Neural progenitor cell (in vitro differentiated cells): ENCODE data around the gene YWHAH. TPM values are rescaled to one million over a fixed set of nuclear protein-coding genes. Genes with fewer than 3 reads are reported as not detected.

Experiments used
- DNase-seq: peaks from one replicate; pipeline ENCODE4 v3.0.0-alpha.2; 2016; ENCODE audit warnings: low spot score
- H2AFZ ChIP-seq: fragments of 200-600 bp; sonication (generic); replicated peaks from 2 replicates; pipeline ENCODE4 v1.6.1; 2016; ENCODE audit warnings: antibody characterized with exemption
- H3F3A ChIP-seq: fragments of 200-600 bp; sonication (generic); 2 replicates; pipeline ENCODE4 v1.6.1; 2016; ENCODE audit warnings: antibody characterized with exemption, low read depth
- H3K27ac ChIP-seq: fragments of 200-600 bp; sonication (generic); 2 replicates; pipeline ENCODE4 v1.5.1; 2016; ENCODE audit warnings: mild to moderate bottlenecking
- H3K27me3 ChIP-seq: fragments of 200-600 bp; sonication (generic); 2 replicates; pipeline ENCODE4 v1.6.1; 2016; ENCODE audit warnings: mild to moderate bottlenecking, moderate library complexity
- H3K36me3 ChIP-seq: fragments of 200-600 bp; sonication (generic); 2 replicates; pipeline ENCODE4 v1.5.1; 2016
- H3K4me1 ChIP-seq: fragments of 200-600 bp; sonication (generic); 2 replicates; pipeline ENCODE4 v1.6.1; 2016; ENCODE audit warnings: mixed run types
- H3K4me2 ChIP-seq: fragments of 200-600 bp; sonication (generic); 2 replicates; pipeline ENCODE4 v1.6.1; 2016
- H3K4me3 ChIP-seq: fragments of 200-600 bp; sonication (generic); 2 replicates; pipeline ENCODE4 v1.5.1; 2016
- H3K79me2 ChIP-seq: fragments of 200-600 bp; sonication (generic); 2 replicates; pipeline ENCODE4 v1.6.1; 2016; ENCODE audit warnings: low read depth
- H3K9ac ChIP-seq: fragments of 200-600 bp; sonication (generic); 2 replicates; pipeline ENCODE4 v1.6.1; 2016
- H3K9me3 ChIP-seq: fragments of 200-600 bp; sonication (generic); 2 replicates; pipeline ENCODE4 v1.5.1; 2016; ENCODE audit warnings: low read depth
- H4K20me1 ChIP-seq: fragments of 200-600 bp; sonication (generic); 2 replicates; pipeline ENCODE4 v1.6.1; 2016; ENCODE audit warnings: low read depth
- H3K27ac Mint-ChIP-seq: 3 replicates; pipeline ENCODE4 v1.8.0; 2021; ENCODE audit warnings: mixed read lengths
- H3K27me3 Mint-ChIP-seq: 2 replicates; pipeline ENCODE4 v1.8.0; 2022; ENCODE audit warnings: low read depth, mild to moderate bottlenecking, inconsistent platforms, moderate library complexity, mixed read lengths; ENCODE audit not compliant: insufficient read depth
- H3K36me3 Mint-ChIP-seq: 3 replicates; pipeline ENCODE4 v1.8.0; 2021; ENCODE audit warnings: mixed read lengths
- H3K4me1 Mint-ChIP-seq: 3 replicates; pipeline ENCODE4 v1.8.0; 2021; ENCODE audit warnings: mixed read lengths
- H3K4me3 Mint-ChIP-seq: 3 replicates; pipeline ENCODE4 v1.8.0; 2021; ENCODE audit warnings: mild to moderate bottlenecking, moderate library complexity, mixed read lengths
- H3K9me3 Mint-ChIP-seq: 3 replicates; pipeline ENCODE4 v1.8.0; 2020; ENCODE audit warnings: mixed read lengths
- CTCF ChIP-seq: fragments of 200-600 bp; sonication (generic); IDR thresholded peaks from 2 replicates; pipeline ENCODE4 v1.5.1; 2017; ENCODE audit warnings: antibody characterized with exemption, mild to moderate bottlenecking
- EZH2 ChIP-seq: fragments of 200-600 bp; sonication (generic); IDR thresholded peaks from 2 replicates; pipeline ENCODE4 v1.6.1; 2017; ENCODE audit warnings: antibody characterized with exemption, mild to moderate bottlenecking, moderate library complexity
- EZH2phosphoT487 ChIP-seq: fragments of 200-600 bp; sonication (generic); IDR thresholded peaks from 2 replicates; pipeline ENCODE4 v1.6.1; 2017; ENCODE audit warnings: antibody characterized with exemption
- total RNA-seq: library from RNA; depleted of rRNA; stranded (reverse); fragments of >200 nt; gene quantifications from 2 replicates; pipeline ENCODE4 v1.2.3, GENCODE V29; 2015; ENCODE audit warnings: low replicate concordance

Gene YWHAH
- 154 and 158 TPM in 2 replicates for total RNA-seq

GRCh38 chr22:31943978-31944699, at the start of gene YWHAH:
Gene YWHAH, plus strand, starts transcription at chr22:31944535. Its CDS starts 199 bp downstream, at chr22:31944734.
- Histone ChIP-seq H3K9ac (peak within 1 kb of the TSS; percentile 90), H3K36me3 (no peaks in the 10 kb centered on the region), H3K27ac (peak within 1 kb of the TSS; percentile 97), H2AFZ (peak within 1 kb of the TSS; percentile 98), H3K9me3 (no peaks in the 10 kb centered on the region), H3K4me1 (peaks cover 16% of the 10 kb centered on the region), H4K20me1 (peaks cover 40% of the 10 kb centered on the region), H3K4me3 (peak within 1 kb of the TSS; percentile 98), H3K27me3 (no peaks in the 10 kb centered on the region), H3K79me2 (peaks cover 46% of the 10 kb centered on the region), H3K4me2 (peak within 1 kb of the TSS; percentile 89), H3F3A (peaks cover 7% of the 10 kb centered on the region)
- H3K36me3 Mint-ChIP-seq = peaks cover 12% of the 10 kb centered on the region
- no peak within 1 kb of the TSS for H3K27ac Mint-ChIP-seq
- peak within 1 kb of the TSS; percentile 85 for H3K4me3 Mint-ChIP-seq
- TF ChIP-seq EZH2phosphoT487 (no peak), EZH2 (no peak), CTCF (no peak)
- peaks cover 14% of the 10 kb centered on the region for H3K4me1 Mint-ChIP-seq
- peak; percentile 99 for DNase-seq
- H3K9me3 Mint-ChIP-seq = no peaks in the 10 kb centered on the region
- H3K27me3 Mint-ChIP-seq = peaks cover 5% of the 10 kb centered on the region

- TF ChIP-seq EZH2phosphoT487 (no peak), EZH2 (no peak), CTCF (no peak)
- no peak overlapping the region for H3K4me2 ChIP-seq
- H3K4me3 ChIP-seq = no peak overlapping the region
- H3K4me3 Mint-ChIP-seq = no peak overlapping the region
- no peaks in the 10 kb centered on the region for H4K20me1 ChIP-seq
- no peaks in the 10 kb centered on the region for H3K9me3 Mint-ChIP-seq
- H3K36me3 Mint-ChIP-seq = peaks cover 6% of the 10 kb centered on the region
- H2AFZ ChIP-seq = no peak overlapping the region
- H3K4me1 Mint-ChIP-seq = peaks cover 61% of the 10 kb centered on the region
- H3K36me3 ChIP-seq = no peaks in the 10 kb centered on the region
- no peaks in the 10 kb centered on the region for H3K27me3 ChIP-seq
- H3K27ac ChIP-seq = no peak overlapping the region
- no peaks in the 10 kb centered on the region for H3K9me3 ChIP-seq
- H3K4me1 ChIP-seq = peaks cover 8% of the 10 kb centered on the region
- no peaks in the 10 kb centered on the region for H3K79me2 ChIP-seq
- H3K9ac ChIP-seq = no peak overlapping the region
- peaks cover 4% of the 10 kb centered on the region for H3F3A ChIP-seq
- no peaks in the 10 kb centered on the region for H3K27me3 Mint-ChIP-seq
- no peak for DNase-seq
- H3K27ac Mint-ChIP-seq = peak overlapping the region; percentile 90
These were observed 48.8 kb upstream of the YWHAH start for GRCh38 chr22:31895411-31896123.

DNA sequence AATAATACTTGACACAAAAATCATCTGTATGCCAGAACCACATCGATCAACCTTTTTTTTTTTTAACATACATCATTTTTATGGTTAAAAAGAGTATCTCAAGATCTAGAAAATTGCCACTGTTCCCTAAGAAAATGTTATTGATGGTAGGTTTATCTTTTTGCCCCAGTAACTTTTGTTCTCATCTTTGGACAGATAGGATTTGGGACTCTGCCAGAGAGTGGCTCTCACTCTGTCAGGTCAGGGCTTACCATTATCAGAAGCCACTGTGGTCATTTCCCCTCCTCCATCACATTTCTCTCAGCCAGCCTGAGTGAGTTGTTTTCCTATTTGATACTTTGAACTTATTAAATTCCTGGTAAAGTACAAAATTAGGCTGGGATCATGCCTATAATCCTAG, 47.9 kb upstream of the YWHAH start:
- peaks cover 4% of the 10 kb centered on the region for H3K4me1 ChIP-seq
- H3K4me3 Mint-ChIP-seq = no peak overlapping the region
- H3K79me2 ChIP-seq = no peaks in the 10 kb centered on the region
- no peak overlapping the region for H3K4me3 ChIP-seq
- H3K27ac ChIP-seq = no peak overlapping the region
- no peaks in the 10 kb centered on the region for H3K27me3 Mint-ChIP-seq
- H3K27ac Mint-ChIP-seq = no peak overlapping the region
- H4K20me1 ChIP-seq = no peaks in the 10 kb centered on the region
- no peaks in the 10 kb centered on the region for H3F3A ChIP-seq
- no peak overlapping the region for H3K9ac ChIP-seq
- H3K4me1 Mint-ChIP-seq = peaks cover 54% of the 10 kb centered on the region
- no peaks in the 10 kb centered on the region for H3K9me3 ChIP-seq
- peaks cover 6% of the 10 kb centered on the region for H3K36me3 Mint-ChIP-seq
- H3K27me3 ChIP-seq = no peaks in the 10 kb centered on the region
- no peak overlapping the region for H3K4me2 ChIP-seq
- H3K36me3 ChIP-seq = no peaks in the 10 kb centered on the region
- TF ChIP-seq CTCF = no peak
- TF ChIP-seq EZH2 = no peak
- TF ChIP-seq EZH2phosphoT487 = no peak
- no peaks in the 10 kb centered on the region for H3K9me3 Mint-ChIP-seq
- no peak for DNase-seq
- no peak overlapping the region for H2AFZ ChIP-seq
